HepG2 (cell line): ENCODE measurements around the gene TMPRSS7. TPM values are rescaled to one million over a fixed set of nuclear protein-coding genes. Genes with fewer than 3 reads are reported as not detected.

Experiments used
- ATAC-seq: fragments of 200-7000 bp; cut with Tn5 transposase; 3 replicates; pipeline ENCODE4 v1.9.1; 2020; ENCODE audit warnings: mild to moderate bottlenecking, moderate library complexity
- BruUV-seq: library from RNA; stranded (reverse); fragments of 400-500 nt; replicated peaks from 2 replicates; lab custom pipeline; 2021; lab: Mats Ljungman, UMichigan
- CTCF ChIA-PET: fragments of 300-600 bp; formaldehyde crosslinking; extraction: SDS; loops from one replicate; lab custom pipeline; 2021; ENCODE audit warnings: low total read pairs, inconsistent platforms, low intra/inter-chr PET ratio; lab: Yijun Ruan, JAX
- POLR2A ChIA-PET: fragments of 350-600 bp; sonication (Branson Sonifier 250); formaldehyde crosslinking; loops from one replicate; lab custom pipeline; 2020; ENCODE audit warnings: antibody characterized with exemption, inconsistent platforms; lab: Yijun Ruan, JAX
- DNase-seq: peaks from one replicate; pipeline ENCODE4 v3.0.0-alpha.2; 2015; ENCODE audit warnings: low spot score
- FAIRE-seq: peaks from 3 replicates; lab custom pipeline; 2011; peaks lifted over from hg19 to GRCh38; lab: Jason Lieb, UNC
- H2AFZ ChIP-seq: one replicate; pipeline ENCODE4 v1.6.1; 2011; ENCODE audit warnings: low read length, inconsistent platforms
- H3K27ac ChIP-seq: fragments of 300-600 bp; 3 replicates; pipeline ENCODE4 v1.8.0; 2011; ENCODE audit warnings: mixed run types, mild to moderate bottlenecking, mixed read lengths, low read length, inconsistent platforms; ENCODE audit not compliant: insufficient read depth; ENCODE audit errors: extremely low read length
- H3K27me3 ChIP-seq, 2 experiments: fragments of 200-600 bp in 1 of 2; 2 replicates in 1 of 2; 3 replicates in 1 of 2; pipeline versions ENCODE4 v1.6.0 to v1.8.0; 2011; ENCODE audit warnings: low read length in 2 of 2, mild to moderate bottlenecking in 2 of 2, moderate library complexity in 2 of 2, inconsistent platforms in 1 of 2; ENCODE audit not compliant: insufficient read depth in 2 of 2, control insufficient read depth in 1 of 2
- H3K36me3 ChIP-seq, 2 experiments: fragments of 200-600 bp in 1 of 2; replicated peaks in 1 of 2; 2 replicates in 1 of 2; 3 replicates in 1 of 2; pipeline versions ENCODE4 v1.5.1 to v1.8.0; 2011; ENCODE audit warnings: low read length in 2 of 2, inconsistent platforms in 1 of 2; ENCODE audit not compliant: insufficient read depth in 2 of 2, control insufficient read depth in 1 of 2
- H3K4me1 ChIP-seq: 2 replicates; pipeline ENCODE4 v1.5.1; 2012; ENCODE audit warnings: low read length, inconsistent platforms; ENCODE audit not compliant: insufficient read depth
- H3K4me2 ChIP-seq: 2 replicates; pipeline ENCODE4 v1.6.0; 2011; ENCODE audit warnings: low read depth, low read length, inconsistent platforms
- H3K4me3 ChIP-seq, 3 experiments: fragments of 200-600 bp in 1 of 3; sonication (generic), shearing (Covaris generic) in 1 of 3; replicated peaks in 1 of 3; 2 replicates each; pipeline ENCODE4 v1.5.1; 2011 to 2016; ENCODE audit warnings: low read length in 3 of 3, inconsistent platforms in 2 of 3, low read depth in 2 of 3, mild to moderate bottlenecking in 2 of 3, control low read depth in 1 of 3, mixed read lengths in 1 of 3; ENCODE audit not compliant: insufficient read depth in 1 of 3
- H3K79me2 ChIP-seq: one replicate; pipeline ENCODE4 v1.6.1; 2011; ENCODE audit warnings: low read length, inconsistent platforms; ENCODE audit not compliant: insufficient read depth
- H3K9ac ChIP-seq: 2 replicates; pipeline ENCODE4 v1.6.0; 2011; ENCODE audit warnings: mild to moderate bottlenecking, low read depth, low read length, inconsistent platforms; ENCODE audit not compliant: insufficient read depth
- H3K9me3 ChIP-seq: 2 replicates; pipeline ENCODE4 v1.5.1; 2012; ENCODE audit warnings: mild to moderate bottlenecking, low read length
- H4K20me1 ChIP-seq: 2 replicates; pipeline ENCODE4 v1.6.0; 2011; ENCODE audit warnings: inconsistent platforms, mild to moderate bottlenecking, low read length, moderate library complexity; ENCODE audit not compliant: insufficient read depth
- CAMTA2 ChIP-seq: sonication (generic); formaldehyde crosslinking; IDR thresholded peaks from 2 replicates; pipeline ENCODE4 v1.4.0; 2020; ENCODE audit warnings: mild to moderate bottlenecking, missing genetic modification reagents, borderline replicate concordance
- CEBPB ChIP-seq: IDR thresholded peaks from 2 replicates; pipeline ENCODE4 v1.6.1; 2011; ENCODE audit warnings: low read depth, low read length, improper control_type of control experiment, borderline replicate concordance
- KAT7 ChIP-seq: IDR thresholded peaks from 2 replicates; pipeline ENCODE4 v1.6.1; 2018; ENCODE audit warnings: borderline replicate concordance, missing compliant biosample characterization
- RELA ChIP-seq: sonication (generic); formaldehyde crosslinking; IDR thresholded peaks from 2 replicates; pipeline ENCODE4 v1.4.0; 2020; ENCODE audit warnings: missing genetic modification reagents
- SMAD3 ChIP-seq: sonication (generic); formaldehyde crosslinking; IDR thresholded peaks from 2 replicates; pipeline ENCODE4 v1.4.0; 2020; ENCODE audit warnings: missing genetic modification reagents
- WGBS: methylation state at CpG from one replicate; pipeline ENCODE4 v1.1.6; 2017; ENCODE audit warnings: low lambda C conversion rate; 5-methylcytosine and 5-hydroxymethylcytosine counted together
- in situ Hi-C: cut with HindIII; loops from 2 replicates; pipeline ENCODE4 v1.10.0; 2017; ENCODE audit warnings: low pct_unique_long_range_greater_than_20kb; ENCODE audit not compliant: extremely low pct_ligation_motif_present
- intact Hi-C: fragments of 100-400 bp; cut with micrococcal nuclease; formaldehyde crosslinking; loops from one replicate; pipeline ENCODE4 v1.10.0; 2022; ENCODE audit not compliant: unreplicated experiment
- polyA plus RNA-seq, 8 experiments: library from polyadenylated mRNA; depleted of rRNA in 3 of 8; stranded (reverse) in 7 of 8; unstranded in 1 of 8; fragments of >200 nt; fragmentation: Illumina TruSeq in 4 of 8; extraction: Trizol in 4 of 8; gene quantifications; 2 replicates each; pipeline versions ENCODE4 v1.2.1 to v1.2.3, GENCODE V29; 2011 to 2016; ENCODE audit warnings: low read depth in 4 of 8, missing spikeins in 1 of 8, mixed read lengths in 1 of 8; ENCODE audit not compliant: insufficient read depth in 1 of 8
- total RNA-seq, 5 experiments: library from RNA; depleted of rRNA; stranded (reverse); fragments of >200 nt; fragmentation: Illumina TruSeq; extraction: Trizol; gene quantifications; 2 replicates each; pipeline ENCODE4 v1.2.3, GENCODE V29; 2016; ENCODE audit warnings: low read depth in 1 of 5
- TF ChIP-seq, protein P1 (sequence below): sonication (generic); formaldehyde crosslinking; IDR thresholded peaks from 2 replicates; pipeline ENCODE4 v1.4.0; 2020; ENCODE audit warnings: missing genetic modification reagents, mild to moderate bottlenecking, borderline replicate concordance

Gene TMPRSS7
- total and polyA plus RNA-seq, 2 of the 13 experiments (the other 11 are each of a cell fraction or from before 2014, with no cell fraction given) = not detected

DNA sequence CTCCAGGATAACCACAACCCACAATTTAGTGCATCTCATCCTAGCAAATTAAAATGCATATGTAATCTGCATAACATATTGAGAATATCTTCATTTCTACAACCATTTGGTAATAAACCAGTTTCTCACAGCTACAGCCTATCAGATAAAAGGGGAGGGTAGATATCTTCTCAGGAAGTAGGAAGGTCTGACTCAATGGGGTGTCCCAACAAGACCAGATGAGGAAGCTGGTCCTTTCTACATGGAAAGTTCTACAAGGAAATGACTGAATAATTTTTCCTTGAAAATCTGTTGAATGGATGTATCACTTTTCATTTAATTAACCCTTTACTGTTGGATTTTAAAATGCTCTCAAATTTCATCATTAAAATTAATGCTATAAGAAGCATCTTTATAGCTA is 17.4 kb upstream of the TMPRSS7 start:
- no peak for ATAC-seq
- Histone ChIP-seq H3K4me1 (peaks cover 8% of the 10 kb centered on the region; the same call in 1 of the 2 replicates), H3K36me3 (no peaks in the 10 kb centered on the region), H3K4me2 (no peak overlapping the region), H3K4me3 (no peak overlapping the region), H4K20me1 (no peaks in the 10 kb centered on the region), H3K9me3 (no peaks in the 10 kb centered on the region), H2AFZ (no peak overlapping the region), H3K27me3 (peaks cover 0 to 5% of the 10 kb centered on the region in 2 experiments; a peak in 1 of 5 replicates), H3K9ac (no peak overlapping the region), H3K27ac (no peak overlapping the region), H3K79me2 (no peaks in the 10 kb centered on the region)
- in situ Hi-C loops (no loop called here), intact Hi-C loops (loop anchor here (10.0 kb wide), 1 partner anchor 442 kb away; no protein-coding TSS in a partner anchor)
- BruUV-seq = no TSS peak
- ChIA-PET CTCF (no interaction called here), POLR2A (no interaction called here)
- TF ChIP-seq CAMTA2 = no peak
- no peak for TF ChIP-seq SMAD3 (CRISPR knock-in tag)
- FAIRE-seq = no peak
- no peak for DNase-seq

DNA sequence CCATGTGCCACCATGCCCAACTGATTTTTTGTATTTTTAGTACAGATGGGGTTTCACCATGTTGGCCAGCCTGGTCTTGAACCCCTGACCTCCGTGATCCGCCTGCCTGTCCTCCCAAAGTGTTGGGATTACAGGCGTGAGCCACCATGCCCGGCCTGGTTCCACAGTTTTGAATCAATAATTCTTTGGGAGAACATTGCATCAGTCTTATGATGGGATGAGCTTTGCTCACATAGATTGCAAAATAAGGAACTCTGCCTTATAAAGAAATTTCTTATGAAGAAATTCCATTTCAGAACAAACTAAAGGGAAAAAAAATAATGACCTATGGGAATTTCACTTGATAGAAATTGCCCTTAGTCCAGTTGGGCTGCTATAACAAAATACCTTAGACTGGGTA is 15.8 kb upstream of the TMPRSS7 start:
- intact Hi-C loops (loop anchor here (10.0 kb wide), 1 partner anchor 444 kb away; no protein-coding TSS in a partner anchor), in situ Hi-C loops (no loop called here)
- Histone ChIP-seq H3K4me1 (no peaks in the 10 kb centered on the region; the same call in 1 of the 2 replicates), H3K9ac (no peak overlapping the region), H3K4me2 (no peak overlapping the region), H3K4me3 (no peak overlapping the region), H4K20me1 (no peaks in the 10 kb centered on the region), H3K27ac (no peak overlapping the region), H3K9me3 (no peaks in the 10 kb centered on the region), H3K36me3 (no peaks in the 10 kb centered on the region), H2AFZ (no peak overlapping the region), H3K27me3 (0 out of 5 replicates have a peak, but pooled peaks cover 0 to 5% of the 10 kb centered on the region in 2 experiments), H3K79me2 (no peaks in the 10 kb centered on the region)
- no peak for TF ChIP-seq KAT7
- TF ChIP-seq RELA (CRISPR knock-in tag) = no peak
- TF ChIP-seq CEBPB = peak; percentile 29; the same call in 1 of the 2 replicates
- TF ChIP-seq, protein P1, sequence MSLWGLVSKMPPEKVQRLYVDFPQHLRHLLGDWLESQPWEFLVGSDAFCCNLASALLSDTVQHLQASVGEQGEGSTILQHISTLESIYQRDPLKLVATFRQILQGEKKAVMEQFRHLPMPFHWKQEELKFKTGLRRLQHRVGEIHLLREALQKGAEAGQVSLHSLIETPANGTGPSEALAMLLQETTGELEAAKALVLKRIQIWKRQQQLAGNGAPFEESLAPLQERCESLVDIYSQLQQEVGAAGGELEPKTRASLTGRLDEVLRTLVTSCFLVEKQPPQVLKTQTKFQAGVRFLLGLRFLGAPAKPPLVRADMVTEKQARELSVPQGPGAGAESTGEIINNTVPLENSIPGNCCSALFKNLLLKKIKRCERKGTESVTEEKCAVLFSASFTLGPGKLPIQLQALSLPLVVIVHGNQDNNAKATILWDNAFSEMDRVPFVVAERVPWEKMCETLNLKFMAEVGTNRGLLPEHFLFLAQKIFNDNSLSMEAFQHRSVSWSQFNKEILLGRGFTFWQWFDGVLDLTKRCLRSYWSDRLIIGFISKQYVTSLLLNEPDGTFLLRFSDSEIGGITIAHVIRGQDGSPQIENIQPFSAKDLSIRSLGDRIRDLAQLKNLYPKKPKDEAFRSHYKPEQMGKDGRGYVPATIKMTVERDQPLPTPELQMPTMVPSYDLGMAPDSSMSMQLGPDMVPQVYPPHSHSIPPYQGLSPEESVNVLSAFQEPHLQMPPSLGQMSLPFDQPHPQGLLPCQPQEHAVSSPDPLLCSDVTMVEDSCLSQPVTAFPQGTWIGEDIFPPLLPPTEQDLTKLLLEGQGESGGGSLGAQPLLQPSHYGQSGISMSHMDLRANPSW (CRISPR knock-in tag) = no peak
- BruUV-seq = no TSS peak
- ChIA-PET POLR2A (no interaction called here), CTCF (no interaction called here)
- DNase-seq = no peak
- FAIRE-seq = no peak
- 14% methylated on average over 4 of the region's 4 CpGs for WGBS
- ATAC-seq = no peak
